Stimulated activated naive CD4-positive, alpha-beta T cell treated with Interleukin-2 at 50 U/mL for 16 hours (primary cell): ENCODE results near the gene SKIC8.
A peak's percentile ranks its signal among the peaks of the same experiment; 100 is the strongest.
"Not testable (repeated sequence)": the region's sequence is repeated elsewhere in the genome, so short reads cannot be mapped to it uniquely, and the experiment has no call there.

Source experiments
- DNase-seq: peaks from one replicate; lab custom pipeline; 2025; lab: John Stamatoyannopoulos, UW

The SKIC8 gene

DNA sequence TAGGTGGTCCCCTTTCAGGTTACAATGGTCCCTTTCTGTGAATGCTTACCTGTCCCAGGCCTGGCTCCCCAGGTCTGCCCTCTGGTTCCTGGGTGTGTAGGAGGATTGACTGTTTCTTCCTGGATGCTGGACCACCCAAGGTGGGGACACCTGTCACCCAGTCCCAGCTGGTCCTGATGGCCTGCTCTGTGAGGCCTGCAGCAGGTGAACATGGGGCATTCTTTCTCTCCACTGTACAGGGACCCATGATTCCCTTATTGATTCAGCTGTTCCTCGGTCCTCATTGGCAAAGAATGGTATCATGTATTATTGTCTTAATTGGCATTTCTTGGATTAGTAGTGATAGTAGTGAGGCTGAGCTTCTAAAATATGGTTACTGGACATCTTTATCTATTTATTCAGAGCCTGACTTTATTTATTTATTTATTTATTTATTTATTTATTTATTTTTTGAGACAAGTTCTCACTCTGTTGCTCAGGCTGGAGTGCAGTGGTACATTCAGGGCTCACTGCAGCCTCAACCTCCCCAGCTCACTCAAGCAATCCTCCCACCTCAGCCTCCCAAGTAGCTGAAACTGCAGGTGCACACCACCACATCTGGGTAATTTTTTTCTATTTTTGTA, 43.9 kb downstream of the SKIC8 start:
- DNase-seq = no peak

- no peak for DNase-seq
Observed at GRCh38 chr15:78251136-78251535, 48.3 kb downstream of the SKIC8 start.

- no peak for DNase-seq
Observed at GRCh38 chr15:78249131-78249530, 50.3 kb downstream of the SKIC8 start.

GRCh38 chr15:78247911-78248310, 51.5 kb downstream of the SKIC8 start:
- no peak for DNase-seq

DNA sequence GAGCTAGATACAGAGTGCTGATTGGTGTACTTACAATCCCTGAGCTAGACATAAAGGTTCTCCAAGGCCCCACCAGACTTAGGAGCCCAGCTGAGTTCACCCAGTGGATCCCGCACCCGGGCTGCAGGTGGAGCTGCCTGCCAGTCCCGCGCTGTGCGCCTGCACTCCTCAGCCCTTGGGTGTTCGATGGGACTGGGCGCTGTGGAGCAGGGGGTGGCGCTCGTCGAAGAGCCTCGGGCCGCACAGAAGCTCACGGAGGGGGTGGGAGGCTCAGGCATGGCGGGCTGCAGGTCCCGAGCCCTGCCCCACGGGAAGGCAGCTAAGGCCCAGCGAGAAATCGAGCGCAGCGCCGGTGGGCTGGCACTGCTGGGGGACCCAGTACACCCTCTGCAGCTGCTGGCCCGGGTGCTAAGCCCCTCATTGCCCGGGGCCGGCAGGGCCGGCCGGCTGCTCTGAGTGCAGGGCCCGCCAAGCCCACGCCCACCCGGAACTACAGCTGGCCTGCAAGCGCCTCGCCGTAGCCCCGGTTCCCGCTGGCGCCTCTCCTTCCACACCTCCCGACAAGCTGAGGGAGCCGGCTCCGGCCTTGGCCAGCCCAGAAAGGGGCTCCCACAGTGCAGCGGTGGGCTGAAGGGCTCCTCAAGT, 53.3 kb downstream of the SKIC8 start:
- not testable (repeated sequence) for DNase-seq

DNA sequence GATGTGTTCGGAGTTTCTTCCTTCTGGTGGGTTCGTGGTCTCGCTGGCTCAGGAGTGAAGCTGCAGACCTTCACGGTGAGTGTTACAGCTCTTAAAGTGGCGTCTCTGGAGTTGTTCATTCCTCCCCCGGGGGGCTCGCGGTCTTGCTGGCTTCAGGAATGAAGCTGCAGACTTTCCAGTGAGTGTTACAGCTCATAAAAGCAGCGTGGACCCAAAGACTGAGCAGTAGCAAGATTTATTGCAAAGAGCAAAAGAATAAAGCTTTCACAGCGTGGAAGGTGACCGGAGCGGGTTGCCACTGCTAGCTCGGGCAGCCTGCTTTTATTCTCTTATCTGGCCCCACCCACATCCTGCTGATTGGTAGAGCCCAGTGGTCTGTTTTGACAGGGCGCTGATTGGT, 54.0 kb downstream of the SKIC8 start:
- DNase-seq = not testable (repeated sequence)

- no peak for DNase-seq
Observed at GRCh38 chr15:78244893-78245292, 54.5 kb downstream of the SKIC8 start.

- DNase-seq = no peak
Observed at GRCh38 chr15:78244101-78244500, 55.3 kb downstream of the SKIC8 start.

- no peak for DNase-seq
Observed at GRCh38 chr15:78243491-78243941, 55.9 kb downstream of the SKIC8 start.

DNA sequence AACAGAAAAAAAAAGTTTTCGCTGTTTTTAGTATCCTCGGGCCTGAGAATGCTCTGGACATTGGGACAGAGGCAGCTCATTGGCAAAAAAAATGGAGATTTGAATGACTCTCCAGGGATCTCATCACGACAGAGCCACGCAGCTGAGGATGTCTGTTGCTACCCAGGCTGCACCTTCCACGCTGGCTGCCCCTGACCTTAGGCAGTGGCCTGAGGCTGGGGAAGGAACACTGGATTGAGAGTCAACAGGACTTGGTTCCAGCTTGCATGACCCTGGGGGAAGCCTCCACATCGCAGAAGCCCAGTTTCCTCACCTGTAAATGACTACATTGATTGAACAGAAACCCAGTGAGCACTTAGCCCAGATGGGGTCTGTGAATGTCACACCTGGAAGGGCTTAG, 56.4 kb downstream of the SKIC8 start:
- no peak for DNase-seq

DNA sequence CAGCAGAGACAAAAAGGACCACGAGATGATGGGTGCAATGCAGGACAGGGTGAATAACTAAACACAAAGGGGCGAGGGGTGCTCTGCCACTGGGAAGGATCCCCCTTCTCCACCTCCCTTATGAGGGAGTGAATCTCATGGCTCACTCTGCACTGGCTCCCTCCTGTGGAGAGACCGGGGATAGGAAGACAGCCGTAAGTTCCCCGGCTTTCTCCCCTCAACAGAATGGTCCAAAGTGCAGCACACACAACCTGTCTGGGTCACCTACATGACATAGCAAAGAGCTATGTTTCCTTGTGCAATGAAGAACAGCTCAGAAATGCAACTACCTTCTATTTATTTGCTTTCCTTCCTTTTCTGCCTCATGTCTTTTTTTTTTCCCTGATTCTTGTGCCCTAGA, 57.3 kb downstream of the SKIC8 start:
- no peak for DNase-seq

DNA sequence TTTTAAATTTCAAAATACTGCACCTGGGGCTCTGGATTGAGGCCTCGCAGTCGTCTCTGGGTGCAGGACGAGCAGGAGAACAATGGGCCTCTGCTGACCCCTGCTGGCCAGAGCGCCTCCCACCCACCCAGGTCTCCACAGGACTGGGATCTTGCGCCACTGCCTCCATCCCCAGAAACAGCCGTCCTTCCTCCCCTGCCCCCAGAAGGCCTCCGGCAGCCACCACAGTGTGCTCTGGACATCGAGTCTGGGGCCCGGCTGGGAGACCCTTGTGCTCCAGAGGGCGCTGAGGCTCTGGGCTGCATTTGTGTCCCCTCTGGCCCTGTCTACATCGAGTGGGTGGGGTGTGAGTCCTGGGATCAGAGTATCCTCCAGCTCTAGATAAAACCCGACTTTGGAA, 58.4 kb downstream of the SKIC8 start:
- DNase-seq = peak; percentile 79

DNA sequence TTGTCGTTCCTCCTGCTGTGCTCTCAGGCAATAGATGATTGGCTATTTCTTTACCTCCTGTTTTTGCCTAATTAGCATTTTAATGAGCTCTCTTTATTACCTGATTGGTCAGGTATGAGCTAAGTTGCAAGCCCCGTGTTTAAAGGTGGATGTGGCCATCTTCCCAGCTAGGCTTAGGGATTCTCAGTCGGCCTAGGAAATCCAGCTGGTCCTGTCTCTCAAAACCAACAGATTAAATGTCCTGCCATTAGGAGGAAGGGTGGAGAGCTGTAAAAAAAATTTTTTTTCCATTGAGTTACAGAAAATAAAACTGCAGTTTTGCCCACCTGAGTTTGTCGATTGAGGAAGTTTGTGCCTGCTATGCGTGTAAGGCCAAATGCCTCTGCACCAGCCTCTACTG, 59.6 kb downstream of the SKIC8 start:
- DNase-seq = no peak

DNA sequence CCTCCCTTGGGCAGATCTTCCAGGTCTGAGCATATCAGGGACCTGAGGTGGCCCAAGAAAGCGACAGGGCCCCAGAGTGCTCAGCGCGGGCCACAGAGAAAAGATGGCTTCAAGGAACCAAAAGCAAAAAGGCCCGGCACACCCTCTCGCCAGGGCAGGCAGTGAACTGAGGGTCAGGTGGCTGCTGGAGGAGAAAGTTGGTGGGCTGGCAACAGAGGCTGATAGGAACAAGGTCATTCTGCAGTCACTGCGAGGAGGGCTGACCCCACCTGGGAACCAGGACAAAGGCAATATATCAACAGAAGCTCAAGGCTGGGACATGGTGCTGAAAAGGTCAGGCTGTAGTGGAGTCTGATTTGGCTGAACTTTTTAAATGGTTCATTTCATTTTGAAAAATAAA, 62.3 kb downstream of the SKIC8 start:
- DNase-seq = no peak

GRCh38 chr15:78236491-78236890, 62.9 kb downstream of the SKIC8 start:
- no peak for DNase-seq

DNA sequence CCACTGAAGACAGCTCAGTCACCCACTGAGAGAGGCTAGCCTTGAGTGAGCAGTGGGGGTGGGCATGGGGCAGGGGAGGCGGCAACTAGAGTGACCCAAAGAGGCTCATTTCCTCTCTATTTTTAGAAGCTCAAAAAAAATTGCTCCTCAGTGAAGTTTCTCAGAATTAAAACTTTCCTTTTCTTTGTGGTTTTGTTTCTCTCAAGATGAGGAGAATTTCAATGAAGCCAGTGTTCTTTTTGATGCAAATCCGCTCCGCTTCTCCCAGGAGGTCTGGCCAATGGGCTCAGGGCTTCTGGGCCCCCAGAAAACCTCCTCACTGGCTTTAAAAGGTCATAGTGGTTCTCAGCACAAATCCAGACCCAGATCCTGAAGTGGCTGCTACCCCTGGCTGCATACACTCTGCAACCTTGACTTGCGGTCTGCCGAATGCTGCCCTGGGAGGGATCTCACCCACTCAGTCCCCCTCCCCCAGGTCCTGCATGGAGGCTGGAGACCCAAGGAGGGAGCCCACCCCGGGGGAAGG, 64.8 kb downstream of the SKIC8 start, which contains the start of gene ACSBG1:
ACSBG1 (minus strand) TSS at position 51 of the 526 bp plus-strand sequence. CDS start 64 bp downstream, outside the sequence.
- DNase-seq = no peak

DNA sequence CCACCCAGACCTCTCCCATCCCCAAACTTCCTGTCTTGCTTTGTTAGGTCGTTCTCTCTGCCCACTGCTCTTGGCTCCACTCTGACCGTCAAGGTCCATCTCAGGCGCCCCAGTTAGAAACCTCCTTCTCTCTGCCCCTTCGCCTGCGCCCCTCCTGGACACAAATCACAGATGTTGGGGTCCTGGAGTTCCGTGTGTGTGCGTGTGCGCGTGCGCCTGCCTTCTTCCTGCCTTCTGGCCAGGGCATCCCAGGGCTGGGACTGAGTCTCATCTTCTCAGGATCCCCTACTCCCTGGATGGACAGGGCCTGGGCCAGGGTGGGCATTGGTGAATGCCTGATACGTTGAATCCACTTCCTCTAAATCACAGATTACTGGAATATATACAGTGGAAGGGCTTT, 65.9 kb downstream of the SKIC8 start:
- no peak for DNase-seq
